GM12878 (cell line): Measurements from ENCODE around the gene LINGO1. TPM values are rescaled to one million over a fixed set of nuclear protein-coding genes. Genes with fewer than 3 reads are reported as not detected.

ENCODE experiments used
- ATAC-seq: fragments of 200-7000 bp; cut with Tn5 transposase; 3 replicates; pipeline ENCODE4 v1.9.1; 2020; ENCODE audit warnings: mild to moderate bottlenecking, moderate library complexity
- BruUV-seq: library from RNA; stranded (reverse); fragments of 400-500 nt; replicated peaks from 2 replicates; lab custom pipeline; 2021; lab: Mats Ljungman, UMichigan
- CTCF ChIA-PET: fragments of 300-600 bp; sonication (Branson Sonifier 250); formaldehyde crosslinking; extraction: SDS; loops from one replicate; lab custom pipeline; 2021; ENCODE audit warnings: inconsistent platforms; lab: Yijun Ruan, JAX
- POLR2A ChIA-PET: fragments of 350-600 bp; formaldehyde crosslinking; extraction: SDS; loops from one replicate; lab custom pipeline; 2021; ENCODE audit warnings: inconsistent platforms; lab: Charles Lee
- RAD21 ChIA-PET: fragments of 300-600 bp; sonication (Branson Sonifier 250); formaldehyde crosslinking; loops from one replicate; lab custom pipeline; 2023; ENCODE audit warnings: antibody characterized with exemption; ENCODE audit not compliant: unreplicated experiment; lab: Charles Lee
- SMC1A ChIA-PET: fragments of 300-600 bp; sonication (Branson Sonifier 250); formaldehyde crosslinking; loops from one replicate; lab custom pipeline; 2023; ENCODE audit not compliant: unreplicated experiment, uncharacterized antibody; lab: Charles Lee
- DNase-seq: peaks from one replicate; pipeline ENCODE4 v3.0.0-alpha.2; 2011; ENCODE audit warnings: low read depth, low spot score
- FAIRE-seq: peaks from 3 replicates; lab custom pipeline; 2011; peaks lifted over from hg19 to GRCh38; lab: Jason Lieb, UNC
- H2AFZ ChIP-seq: 2 replicates; pipeline ENCODE4 v1.6.0; 2011; ENCODE audit warnings: low read depth, low read length, control low read depth; ENCODE audit not compliant: control insufficient read depth
- H3K27ac ChIP-seq: 2 replicates; pipeline ENCODE4 v1.5.1; 2011; ENCODE audit warnings: control low read depth; ENCODE audit not compliant: control insufficient read depth, insufficient read depth
- H3K27me3 ChIP-seq, 2 experiments: replicated peaks in 1 of 2; 2 replicates each; pipeline versions ENCODE4 v1.6.0 to v1.6.1; 2011; ENCODE audit warnings: low read length in 1 of 2; ENCODE audit not compliant: control insufficient read depth in 2 of 2, insufficient read depth in 2 of 2
- H3K36me3 ChIP-seq, 2 experiments: 2 replicates each; pipeline ENCODE4 v1.5.1; 2011; ENCODE audit warnings: low read length in 1 of 2; ENCODE audit not compliant: control insufficient read depth in 2 of 2, insufficient read depth in 2 of 2
- H3K4me1 ChIP-seq: 2 replicates; pipeline ENCODE4 v1.6.1; 2011; ENCODE audit warnings: mild to moderate bottlenecking, low read length, moderate library complexity, mixed read lengths; ENCODE audit not compliant: control insufficient read depth, insufficient read depth
- H3K4me2 ChIP-seq: 2 replicates; pipeline ENCODE4 v1.6.0; 2011; ENCODE audit warnings: control low read depth; ENCODE audit not compliant: control insufficient read depth, insufficient read depth
- H3K4me3 ChIP-seq: fragments of 200-600 bp; sonication (generic); 2 replicates; pipeline ENCODE4 v1.5.1; 2016
- H3K79me2 ChIP-seq: 2 replicates; pipeline ENCODE4 v1.6.0; 2011; ENCODE audit warnings: low read length; ENCODE audit not compliant: control insufficient read depth, insufficient read depth
- H3K9ac ChIP-seq: 2 replicates; pipeline ENCODE4 v1.8.0; 2011; ENCODE audit warnings: low read length, control low read depth, mixed read lengths; ENCODE audit not compliant: control insufficient read depth, insufficient read depth
- H3K9me3 ChIP-seq: replicated peaks from 3 replicates; pipeline ENCODE4 v1.5.1; 2011; ENCODE audit warnings: mild to moderate bottlenecking, low read length; ENCODE audit not compliant: control insufficient read depth, insufficient read depth
- H4K20me1 ChIP-seq: 2 replicates; pipeline ENCODE4 v1.6.0; 2011; ENCODE audit not compliant: control insufficient read depth, insufficient read depth
- ATF7 ChIP-seq: fragments of 450-650 bp; IDR thresholded peaks from 2 replicates; pipeline ENCODE4 v1.6.1; 2016; ENCODE audit warnings: low read depth, mild to moderate bottlenecking
- FOXK2 ChIP-seq: fragments of 450-650 bp; IDR thresholded peaks from 2 replicates; pipeline ENCODE4 v1.6.1; 2017; ENCODE audit warnings: mild to moderate bottlenecking, moderate library complexity
- NR2C2 ChIP-seq: IDR thresholded peaks from 2 replicates; pipeline ENCODE4 v1.6.1; 2011; ENCODE audit warnings: borderline replicate concordance, low read depth; ENCODE audit not compliant: control insufficient read depth, insufficient read length
- PAX8 ChIP-seq: fragments of 450-650 bp; IDR thresholded peaks from 2 replicates; pipeline ENCODE4 v1.6.1; 2017; ENCODE audit warnings: mild to moderate bottlenecking, moderate library complexity
- SIN3A ChIP-seq: IDR thresholded peaks from 2 replicates; pipeline ENCODE4 v1.6.1; 2012; ENCODE audit warnings: low read depth, low read length, improper control_type of control experiment
- TCF7 ChIP-seq: IDR thresholded peaks from 2 replicates; pipeline ENCODE4 v1.6.1; 2014; ENCODE audit warnings: antibody characterized with exemption, borderline replicate concordance
- WGBS: methylation state at CpG from one replicate; pipeline ENCODE4 v1.1.6; 2016; ENCODE audit warnings: low lambda C conversion rate; ENCODE audit not compliant: insufficient replicate concordance, insufficient coverage; ENCODE audit errors: missing lambda C conversion rate; 5-methylcytosine and 5-hydroxymethylcytosine counted together
- in situ Hi-C: fragments of 300-500 bp; cut with MboI; formaldehyde crosslinking; loops from 9 replicates; pipeline ENCODE4 v1.14.3; 2018; ENCODE audit warnings: mixed read lengths
- intact Hi-C: fragments of 100-400 bp; cut with micrococcal nuclease; formaldehyde crosslinking; loops from one replicate; pipeline ENCODE4 v1.14.2; 2022; ENCODE audit not compliant: unreplicated experiment
- polyA plus RNA-seq, 11 experiments: library from polyadenylated mRNA; depleted of rRNA in 4 of 11; unstranded in 6 of 11; stranded (reverse) in 5 of 11; fragments of >200 nt; fragmentation: Nextera tagmentation in 4 of 11; fragmentation: Illumina TruSeq in 1 of 11; extraction: Ambion mirVana in 4 of 11; extraction: Trizol in 1 of 11; gene quantifications; 1 replicate in 1 of 11; 2 replicates in 10 of 11; pipeline versions ENCODE4 v1.2.1 to v1.2.3, GENCODE V29; 2011 to 2016; ENCODE audit warnings: inconsistent platforms in 2 of 11, missing spikeins in 2 of 11, low read depth in 1 of 11
- total RNA-seq, 4 experiments: library from RNA; depleted of rRNA in 3 of 4; stranded (reverse); fragments of >200 nt in 3 of 4; fragmentation: Illumina TruSeq in 1 of 4; extraction: Trizol in 1 of 4; gene quantifications; 2 replicates each; pipeline versions ENCODE4 v1.2.1 to v1.2.3, GENCODE V29; 2013 to 2021
- TF ChIP-seq, protein P1 (sequence below): IDR thresholded peaks from 2 replicates; pipeline ENCODE4 v1.6.1; 2011; ENCODE audit warnings: borderline replicate concordance, low read depth, mild to moderate bottlenecking, moderate library complexity, mixed read lengths, low read length; ENCODE audit not compliant: insufficient read depth; ENCODE audit errors: extremely low read length

LINGO1 gene
- total and polyA plus RNA-seq, 10 of the 15 experiments (the other 5 are each of a cell fraction or from before 2014, with no cell fraction given), result 0.04 to 3.9 (median 0.17) TPM; not detected in 6

- Histone ChIP-seq H3K36me3 (no peaks in the 10 kb centered on the region), H4K20me1 (no peaks in the 10 kb centered on the region)
- ATAC-seq, result no peak
- TF ChIP-seq NR2C2, result no peak
- TF ChIP-seq SIN3A, result no peak
- TF ChIP-seq PAX8, result no peak
- TF ChIP-seq, protein P1, sequence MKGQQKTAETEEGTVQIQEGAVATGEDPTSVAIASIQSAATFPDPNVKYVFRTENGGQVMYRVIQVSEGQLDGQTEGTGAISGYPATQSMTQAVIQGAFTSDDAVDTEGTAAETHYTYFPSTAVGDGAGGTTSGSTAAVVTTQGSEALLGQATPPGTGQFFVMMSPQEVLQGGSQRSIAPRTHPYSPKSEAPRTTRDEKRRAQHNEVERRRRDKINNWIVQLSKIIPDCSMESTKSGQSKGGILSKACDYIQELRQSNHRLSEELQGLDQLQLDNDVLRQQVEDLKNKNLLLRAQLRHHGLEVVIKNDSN, result no peak
- no peak for TF ChIP-seq FOXK2
- TF ChIP-seq TCF7, result no peak
- no peak for TF ChIP-seq ATF7
- TF ChIP-seq, all 136 proteins: peak for 0
- ChIA-PET RAD21 (no interaction called here), POLR2A (no interaction called here), SMC1A (no interaction called here), CTCF (no interaction called here)
- DNase-seq, result no peak
- H3K9me3 ChIP-seq, result no peaks in the 10 kb centered on the region
- no peaks in the 10 kb centered on the region for H3K4me1 ChIP-seq
- H3K27me3 ChIP-seq, result peaks cover 10 to 11% of the 10 kb centered on the region in 2 experiments
- in situ Hi-C loops (no loop called here), intact Hi-C loops (no loop called here)
- H3K9ac ChIP-seq, result no peak overlapping the region
- H3K27ac ChIP-seq, result no peak overlapping the region
- no peak for FAIRE-seq
- H2AFZ ChIP-seq, result no peak overlapping the region
- no peak overlapping the region for H3K4me3 ChIP-seq
- H3K79me2 ChIP-seq, result no peaks in the 10 kb centered on the region
- H3K4me2 ChIP-seq, result no peak overlapping the region
- 5% methylated on average over 4 of the region's 4 CpGs for WGBS
- BruUV-seq, result no TSS peak
Observed at GRCh38 chr15:77669896-77670295, 37.2 kb upstream of the LINGO1 start.
